Spleen (tissue), 11 donors: ENCODE data around the gene MAP3K7CL. TPM values are rescaled to one million over a fixed set of nuclear protein-coding genes. Genes with fewer than 3 reads are reported as not detected.

Experiments used
- DNase-seq: peaks from one replicate; pipeline ENCODE4 v3.0.0-alpha.2; 2020
- H3K27ac ChIP-seq, 8 donors: fragments of 200-600 bp; sonication (generic) in 7 of 8; 1 replicate in 4 of 8; 2 replicates in 4 of 8; pipeline versions ENCODE4 v1.5.0 to v1.8.0; 2016 to 2021; ENCODE audit warnings: inconsistent platforms in 4 of 8, mild to moderate bottlenecking in 4 of 8, moderate library complexity in 1 of 8
- H3K27me3 ChIP-seq, 7 donors: fragments of 200-600 bp; sonication (generic) in 6 of 7; replicated peaks in 1 of 7; 1 replicate in 4 of 7; 2 replicates in 3 of 7; pipeline versions ENCODE4 v1.5.0 to v1.8.0; 2016 to 2021; ENCODE audit warnings: inconsistent platforms in 3 of 7, mild to moderate bottlenecking in 1 of 7
- H3K36me3 ChIP-seq, 6 donors: fragments of 200-600 bp; sonication (generic) in 5 of 6; 1 replicate in 4 of 6; 2 replicates in 2 of 6; pipeline versions ENCODE4 v1.5.0 to v1.8.0; 2016 to 2021; ENCODE audit warnings: inconsistent platforms in 2 of 6
- H3K4me1 ChIP-seq, 6 donors: fragments of 200-600 bp; sonication (generic) in 5 of 6; 1 replicate in 3 of 6; 2 replicates in 3 of 6; pipeline versions ENCODE4 v1.5.0 to v1.8.0; 2016 to 2021; ENCODE audit warnings: inconsistent platforms in 3 of 6
- H3K4me3 ChIP-seq, 8 donors: fragments of 200-600 bp; sonication (generic) in 7 of 8; 1 replicate in 4 of 8; 2 replicates in 4 of 8; pipeline versions ENCODE4 v1.5.0 to v1.8.0; 2016 to 2021; ENCODE audit warnings: inconsistent platforms in 4 of 8, mild to moderate bottlenecking in 4 of 8, moderate library complexity in 2 of 8
- H3K9me3 ChIP-seq, 8 donors: fragments of 200-600 bp; sonication (generic) in 7 of 8; 1 replicate in 4 of 8; 2 replicates in 4 of 8; pipeline versions ENCODE4 v1.5.0 to v1.8.0; 2016 to 2021; ENCODE audit warnings: inconsistent platforms in 4 of 8
- CTCF ChIP-seq, 11 experiments: fragments of 200-600 bp in 7 of 11; fragments of 450-650 bp in 4 of 11; sonication (generic) in 4 of 11; IDR thresholded peaks in 8 of 11; conservative IDR thresholded peaks in 3 of 11; 1 replicate in 7 of 11; 2 replicates in 4 of 11; pipeline versions ENCODE4 v1.4.0 to v1.8.0; 2016 to 2021; ENCODE audit warnings: antibody characterized with exemption in 11 of 11, inconsistent platforms in 4 of 11, mild to moderate bottlenecking in 1 of 11
- POLR2A ChIP-seq, 3 donors: fragments of 450-650 bp; IDR thresholded peaks; one replicate each; pipeline ENCODE4 v1.5.1; 2017; ENCODE audit warnings: antibody characterized with exemption in 3 of 3, mild to moderate bottlenecking in 1 of 3
- POLR2AphosphoS5 ChIP-seq, 3 donors: sonication (generic); formaldehyde crosslinking; IDR thresholded peaks; one replicate each; pipeline ENCODE4 v1.5.1; 2017; ENCODE audit warnings: antibody characterized with exemption in 3 of 3
- WGBS, 5 donors: extraction: QIAGEN DNeasy Blood & Tissue Kit in 3 of 5; methylation state at CpG; one replicate each; pipeline versions ENCODE4 v1.1.5 to v1.1.7; 2013 to 2018; 5-methylcytosine and 5-hydroxymethylcytosine counted together
- intact Hi-C: fragments of 100-400 bp; cut with DNase I; formaldehyde crosslinking; loops from one replicate; pipeline ENCODE4 v1.15.0; 2023; ENCODE audit warnings: low total_unique reads
- polyA plus RNA-seq, 3 donors: library from polyadenylated mRNA; stranded (reverse); fragments of 200-250 nt; gene quantifications; one replicate each; pipeline ENCODE4 v1.2.1, GENCODE V29; 2013
- total RNA-seq, 7 donors: library from RNA; depleted of rRNA in 3 of 7; stranded (reverse); fragments of >200 nt in 3 of 7; fragmentation: NEBNext Ultra II Directional in 4 of 7; extraction: Animal tissue kit (Norgen Biotek cat#: 25700) in 4 of 7; gene quantifications; one replicate each; pipeline versions ENCODE4 v1.1.0 to v1.2.1, GENCODE V29; 2016 to 2021
- donor health status: healthy with polysubstance abuse.
- donor health status: DM: no; HTN: no; CAD: no; lungs with moderate emphysema.
- donor health status: DM: no; HTN: no; CAD: no.
- donor health status: Bipolar disorder and iron deficiency.
- donor health status: healthy.
- donor health status: DM: no; HTN: no; CAD: no.
- donor health status: DM: yes; HTN: yes; CAD: no.

MAP3K7CL gene
- total and polyA plus RNA-seq, 10 donors, result 6.9 to 24.3 (median 12.4) TPM

GRCh38 chr21:29125191-29125590 is 5.3 kb upstream of the MAP3K7CL start:
- TF ChIP-seq CTCF (IDR thresholded peaks at IDR 0.05 in 8 of 11, conservative IDR thresholded peaks at IDR 0.05 in 3 of 11) (no peak), POLR2A (IDR thresholded peaks at IDR 0.05) (no peak), POLR2AphosphoS5 (IDR thresholded peaks at IDR 0.05) (no peak)
- no peak overlapping the region for H3K27ac ChIP-seq
- no peaks in the 10 kb centered on the region for H3K27me3 ChIP-seq
- no peaks in the 10 kb centered on the region for H3K36me3 ChIP-seq
- intact Hi-C loops, result no loop called here
- H3K4me3 ChIP-seq, result no peak overlapping the region
- no peaks in the 10 kb centered on the region for H3K4me1 ChIP-seq
- no peak for DNase-seq
- peaks cover 0 to 8% (median 5%) of the 10 kb centered on the region in 8 donors for H3K9me3 ChIP-seq
- 56 to 78% (median 68%) methylated on average over 1 of the region's 1 CpG for WGBS, 5 donors

GRCh38 chr21:29125979-29126378 is 4.5 kb upstream of the MAP3K7CL start:
- Histone ChIP-seq H3K4me3 (no peak overlapping the region), H3K9me3 (peaks cover 0 to 8% (median 5%) of the 10 kb centered on the region in 8 donors), H3K27me3 (no peaks in the 10 kb centered on the region), H3K36me3 (no peaks in the 10 kb centered on the region), H3K27ac (no peak overlapping the region), H3K4me1 (no peaks in the 10 kb centered on the region)
- DNase-seq, result no peak
- TF ChIP-seq POLR2AphosphoS5 (IDR thresholded peaks at IDR 0.05), result no peak
- no peak for TF ChIP-seq CTCF (IDR thresholded peaks at IDR 0.05 in 8 of 11, conservative IDR thresholded peaks at IDR 0.05 in 3 of 11)
- TF ChIP-seq POLR2A (IDR thresholded peaks at IDR 0.05), result no peak
- WGBS, 5 donors, result 56 to 90% (median 69%) methylated on average over 3 of the region's 3 CpGs
- intact Hi-C loops, result no loop called here

GRCh38 chr21:29133241-29133640 is 2.8 kb downstream of the MAP3K7CL start:
- Histone ChIP-seq H3K4me3 (no peak overlapping the region), H3K4me1 (no peaks in the 10 kb centered on the region), H3K36me3 (peaks cover 0 to 5% (median 0%) of the 10 kb centered on the region in 6 donors), H3K27ac (no peak overlapping the region), H3K27me3 (no peaks in the 10 kb centered on the region), H3K9me3 (peaks cover 0 to 8% (median 5%) of the 10 kb centered on the region in 8 donors)
- 93 to 98% (median 95%) methylated on average over 7 of the region's 7 CpGs for WGBS, 5 donors
- TF ChIP-seq POLR2AphosphoS5 (IDR thresholded peaks at IDR 0.05) (no peak), POLR2A (IDR thresholded peaks at IDR 0.05) (no peak), CTCF (IDR thresholded peaks at IDR 0.05 in 8 of 11, conservative IDR thresholded peaks at IDR 0.05 in 3 of 11) (no peak)
- intact Hi-C loops, result no loop called here
- no peak for DNase-seq

- WGBS, 5 donors, result 85 to 95% (median 89%) methylated on average over 5 of the region's 5 CpGs
- no peak for TF ChIP-seq POLR2A (IDR thresholded peaks at IDR 0.05)
- no peak for TF ChIP-seq POLR2AphosphoS5 (IDR thresholded peaks at IDR 0.05)
- TF ChIP-seq CTCF (IDR thresholded peaks at IDR 0.05 in 8 of 11, conservative IDR thresholded peaks at IDR 0.05 in 3 of 11), result no peak
- H3K27ac ChIP-seq, result no peak overlapping the region
Observed at GRCh38 chr21:29133796-29134195, 3.4 kb downstream of the MAP3K7CL start.

More at GRCh38 chr21:29133796-29134195, 3.4 kb downstream of the MAP3K7CL start:
- Histone ChIP-seq H3K9me3 (peaks cover 0 to 8% (median 5%) of the 10 kb centered on the region in 8 donors), H3K4me1 (no peaks in the 10 kb centered on the region), H3K27me3 (no peaks in the 10 kb centered on the region), H3K4me3 (no peak overlapping the region), H3K36me3 (peaks cover 0 to 5% (median 0%) of the 10 kb centered on the region in 6 donors)
- intact Hi-C loops, result no loop called here
- no peak for DNase-seq
